Activated T-cell treated with anti-CD3 and anti-CD28 coated beads for 24 hours (primary cell): ENCODE measurements around the gene IL1RN.

ENCODE experiments used
- DNase-seq: peaks from one replicate; pipeline ENCODE4 v3.0.0-alpha.2; 2020; ENCODE audit warnings: low read depth

The IL1RN gene

GRCh38 chr2:113104054-113104611, 23.3 kb upstream of the IL1RN start:
- no peak for DNase-seq

- DNase-seq, result peak; percentile 46
Observed at GRCh38 chr2:113105047-113105785, 22.2 kb upstream of the IL1RN start.

GRCh38 chr2:113111121-113111520, 16.3 kb upstream of the IL1RN start:
- no peak for DNase-seq

- DNase-seq, result no peak
Observed at GRCh38 chr2:113111823-113112287, 15.5 kb upstream of the IL1RN start.

GRCh38 chr2:113112441-113112840, 15.0 kb upstream of the IL1RN start:
- DNase-seq, result no peak

GRCh38 chr2:113112871-113113270, 14.5 kb upstream of the IL1RN start:
- no peak for DNase-seq

- DNase-seq, result no peak
Observed at GRCh38 chr2:113113807-113114206, 13.6 kb upstream of the IL1RN start.

GRCh38 chr2:113114224-113114945, 13.0 kb upstream of the IL1RN start:
- DNase-seq, result no peak

GRCh38 chr2:113114996-113115395, 12.4 kb upstream of the IL1RN start:
- DNase-seq, result no peak

GRCh38 chr2:113116100-113116958, 11.1 kb upstream of the IL1RN start:
- DNase-seq, result no peak

- no peak for DNase-seq
Observed at GRCh38 chr2:113117541-113118262, 9.7 kb upstream of the IL1RN start.

GRCh38 chr2:113118263-113118657, 9.1 kb upstream of the IL1RN start:
- DNase-seq, result no peak

GRCh38 chr2:113119111-113119510, 8.3 kb upstream of the IL1RN start:
- no peak for DNase-seq

GRCh38 chr2:113120861-113121260, 6.5 kb upstream of the IL1RN start:
- no peak for DNase-seq

GRCh38 chr2:113122364-113122763, 5.0 kb upstream of the IL1RN start:
- no peak for DNase-seq

GRCh38 chr2:113123726-113124125, 3.7 kb upstream of the IL1RN start:
- no peak for DNase-seq

GRCh38 chr2:113124181-113124961, 3.0 kb upstream of the IL1RN start:
- no peak for DNase-seq

GRCh38 chr2:113124984-113125855, 2.2 kb upstream of the IL1RN start:
- no peak for DNase-seq

- DNase-seq, result no peak
Observed at GRCh38 chr2:113127646-113128570, 510 bp downstream of the IL1RN start.
